Kidney (tissue), 14 donors: ENCODE results near the gene SPINK4. TPM values are rescaled to one million over a fixed set of nuclear protein-coding genes. Genes with fewer than 3 reads are reported as not detected.

Experiments
- DNase-seq, 5 donors: peaks; one replicate each; pipeline ENCODE4 v3.0.0-alpha.2; 2013 to 2020
- FAIRE-seq: peaks from 2 replicates; lab custom pipeline; 2012; peaks lifted over from hg19 to GRCh38; lab: Jason Lieb, UNC
- H3K27ac ChIP-seq, 2 donors: one replicate each; pipeline ENCODE4 v1.7.0; 2013; ENCODE audit warnings: low read depth in 2 of 2, low read length in 2 of 2, inconsistent platforms in 1 of 2
- H3K27me3 ChIP-seq: one replicate; pipeline ENCODE4 v1.7.1; 2013; ENCODE audit warnings: low read length, inconsistent platforms; ENCODE audit not compliant: control insufficient read depth, insufficient read depth
- H3K36me3 ChIP-seq, 3 donors: one replicate each; pipeline versions ENCODE4 v1.7.0 to v1.7.1; 2013; ENCODE audit warnings: low read length in 3 of 3, control low read depth in 1 of 3, inconsistent platforms in 1 of 3; ENCODE audit not compliant: insufficient read depth in 3 of 3, control insufficient read depth in 2 of 3
- H3K4me1 ChIP-seq, 3 donors: one replicate each; pipeline versions ENCODE4 v1.7.0 to v1.7.1; 2013; ENCODE audit warnings: low read length in 3 of 3, inconsistent platforms in 1 of 3, low read depth in 1 of 3; ENCODE audit not compliant: control insufficient read depth in 2 of 3, insufficient read depth in 2 of 3
- H3K4me3 ChIP-seq, 3 donors: one replicate each; pipeline versions ENCODE4 v1.7.0 to v1.8.1; 2013; ENCODE audit warnings: low read length in 3 of 3, control low read depth in 1 of 3, inconsistent platforms in 1 of 3
- H3K9ac ChIP-seq, 3 donors: one replicate each; pipeline versions ENCODE4 v1.7.0 to v1.7.1; 2013; ENCODE audit warnings: low read length in 3 of 3, control low read depth in 1 of 3, inconsistent platforms in 1 of 3
- H3K9me3 ChIP-seq, 3 donors: one replicate each; pipeline versions ENCODE4 v1.7.0 to v1.7.1; 2013; ENCODE audit warnings: low read length in 3 of 3, control low read depth in 1 of 3, inconsistent platforms in 1 of 3; ENCODE audit not compliant: control insufficient read depth in 2 of 3, insufficient read depth in 1 of 3
- intact Hi-C: fragments of 100-400 bp; cut with DNase I; formaldehyde crosslinking; loops from one replicate; pipeline ENCODE4 v1.11.1; 2022
- polyA plus RNA-seq: library from polyadenylated mRNA; stranded (reverse); fragments of 350-450 nt; fragmentation: Illumina TruSeq; extraction: RNeasy Lipid Tissue Mini Kit (QIAGEN cat#74804); gene quantifications from one replicate; pipeline ENCODE4 v1.2.3, GENCODE V29; 2014; ENCODE audit warnings: low read depth, low replicate concordance; ENCODE audit not compliant: insufficient read depth
- total RNA-seq: library from RNA; stranded (reverse); fragmentation: NEBNext Ultra II Directional; extraction: Animal tissue kit (Norgen Biotek cat#: 25700); gene quantifications from one replicate; pipeline ENCODE4 v1.2.1, GENCODE V29; 2021
- TF ChIP-seq, protein P1 (sequence below): IDR thresholded peaks from 3 replicates; pipeline ENCODE4 v1.5.1; 2012; ENCODE audit warnings: mild to moderate bottlenecking, moderate library complexity, borderline replicate concordance; ENCODE audit not compliant: insufficient read depth; ENCODE audit errors: extremely low read depth
- donor health status: control.
- donor health status: control.
- donor health status: control.
- donor health status: control.
- donor health status: control.
- donor health status: DM: yes; HTN: yes; CAD: no.
- donor health status: Normal renal cell carcinoma (clear cell type).

The SPINK4 gene
- total and polyA plus RNA-seq, 2 donors from 2014 or later, result not detected

DNA sequence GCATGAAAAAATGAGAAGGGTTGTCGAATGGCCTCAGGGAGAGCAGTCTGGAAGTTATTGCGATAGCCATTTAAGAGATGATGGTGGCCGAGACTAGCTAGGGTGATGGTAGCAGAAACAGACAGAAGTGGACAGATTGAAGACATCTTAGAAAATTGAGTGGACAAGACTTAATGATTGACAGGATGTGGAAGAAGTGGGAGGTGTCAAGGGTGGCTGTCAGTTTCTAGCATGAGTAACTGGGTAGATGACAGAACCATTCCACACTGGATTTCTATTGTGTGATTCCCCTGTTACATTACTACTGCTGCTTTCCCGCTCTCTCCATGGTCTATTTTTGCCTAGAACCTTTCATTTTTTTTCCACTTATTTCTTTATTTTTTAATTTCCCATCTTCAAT is 37.5 kb downstream of the SPINK4 start:
- intact Hi-C loops, result no loop called here
- Histone ChIP-seq H3K4me1 (no peaks in the 10 kb centered on the region), H3K27me3 (no peaks in the 10 kb centered on the region), H3K4me3 (no peak overlapping the region), H3K9ac (no peak overlapping the region), H3K27ac (no peak overlapping the region), H3K9me3 (no peaks in the 10 kb centered on the region), H3K36me3 (peaks cover 12 to 57% (median 41%) of the 10 kb centered on the region in 3 donors)
- TF ChIP-seq, protein P1, sequence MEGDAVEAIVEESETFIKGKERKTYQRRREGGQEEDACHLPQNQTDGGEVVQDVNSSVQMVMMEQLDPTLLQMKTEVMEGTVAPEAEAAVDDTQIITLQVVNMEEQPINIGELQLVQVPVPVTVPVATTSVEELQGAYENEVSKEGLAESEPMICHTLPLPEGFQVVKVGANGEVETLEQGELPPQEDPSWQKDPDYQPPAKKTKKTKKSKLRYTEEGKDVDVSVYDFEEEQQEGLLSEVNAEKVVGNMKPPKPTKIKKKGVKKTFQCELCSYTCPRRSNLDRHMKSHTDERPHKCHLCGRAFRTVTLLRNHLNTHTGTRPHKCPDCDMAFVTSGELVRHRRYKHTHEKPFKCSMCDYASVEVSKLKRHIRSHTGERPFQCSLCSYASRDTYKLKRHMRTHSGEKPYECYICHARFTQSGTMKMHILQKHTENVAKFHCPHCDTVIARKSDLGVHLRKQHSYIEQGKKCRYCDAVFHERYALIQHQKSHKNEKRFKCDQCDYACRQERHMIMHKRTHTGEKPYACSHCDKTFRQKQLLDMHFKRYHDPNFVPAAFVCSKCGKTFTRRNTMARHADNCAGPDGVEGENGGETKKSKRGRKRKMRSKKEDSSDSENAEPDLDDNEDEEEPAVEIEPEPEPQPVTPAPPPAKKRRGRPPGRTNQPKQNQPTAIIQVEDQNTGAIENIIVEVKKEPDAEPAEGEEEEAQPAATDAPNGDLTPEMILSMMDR, result no peak
- DNase-seq (no peak), FAIRE-seq (no peak)

DNA sequence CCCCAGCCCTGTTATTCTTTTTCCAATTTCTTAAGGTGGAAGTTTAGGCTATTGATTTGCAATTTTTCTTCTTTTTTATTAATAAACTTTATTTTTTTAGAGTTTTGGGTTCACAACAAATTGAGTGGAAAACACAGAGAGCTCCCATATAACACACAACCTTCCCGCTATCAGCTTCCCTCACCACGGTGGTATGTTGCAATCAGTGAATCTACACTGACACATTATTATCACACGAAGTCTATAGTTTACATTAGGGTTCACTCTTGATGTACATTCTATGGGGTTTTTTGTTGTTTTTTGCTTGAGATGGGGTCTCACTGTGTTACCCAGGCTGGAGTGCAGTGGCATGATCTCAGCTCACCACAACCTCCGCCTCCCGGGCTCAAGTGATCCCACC is 45.5 kb downstream of the SPINK4 start:
- Histone ChIP-seq H3K36me3 (peaks cover 0 to 15% (median 10%) of the 10 kb centered on the region in 3 donors), H3K27me3 (no peaks in the 10 kb centered on the region), H3K9me3 (no peaks in the 10 kb centered on the region), H3K9ac (no peak overlapping the region), H3K4me1 (no peaks in the 10 kb centered on the region), H3K4me3 (no peak overlapping the region), H3K27ac (no peak overlapping the region)
- TF ChIP-seq, protein P1, result no peak
- intact Hi-C loops, result no loop called here
- no peak for FAIRE-seq
- no peak for DNase-seq

DNA sequence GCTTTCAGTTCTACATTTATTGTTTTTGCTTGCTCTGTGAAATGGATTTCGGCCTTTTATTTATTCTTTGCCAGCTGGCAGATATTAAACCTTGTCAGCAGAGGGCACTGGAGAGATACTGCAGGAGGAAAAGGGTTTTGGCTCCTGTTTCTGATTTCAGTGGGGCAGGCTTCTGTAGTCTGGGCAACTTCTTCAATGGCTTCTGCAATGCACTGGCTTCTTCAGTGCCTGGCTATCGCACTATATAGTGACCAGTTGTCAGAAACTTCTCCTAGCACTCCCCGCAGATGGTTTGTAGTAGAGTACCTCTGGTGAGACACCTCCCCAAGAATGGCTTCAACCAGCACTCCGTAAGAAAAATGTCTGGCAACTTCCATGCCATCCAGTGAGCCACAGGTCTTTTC is 47.1 kb downstream of the SPINK4 start:
- Histone ChIP-seq H3K4me3 (no peak overlapping the region), H3K27ac (no peak overlapping the region), H3K9ac (no peak overlapping the region), H3K4me1 (peaks cover 0 to 11% (median 9%) of the 10 kb centered on the region in 3 donors), H3K36me3 (peaks cover 0 to 8% (median 5%) of the 10 kb centered on the region in 3 donors), H3K9me3 (no peaks in the 10 kb centered on the region), H3K27me3 (no peaks in the 10 kb centered on the region)
- FAIRE-seq, result peak; percentile 52
- TF ChIP-seq, protein P1, result peak; percentile 77
- intact Hi-C loops, result no loop called here
- DNase-seq, result peak in 4 of 5 donors; percentile 38 to 75 (median 52)

DNA sequence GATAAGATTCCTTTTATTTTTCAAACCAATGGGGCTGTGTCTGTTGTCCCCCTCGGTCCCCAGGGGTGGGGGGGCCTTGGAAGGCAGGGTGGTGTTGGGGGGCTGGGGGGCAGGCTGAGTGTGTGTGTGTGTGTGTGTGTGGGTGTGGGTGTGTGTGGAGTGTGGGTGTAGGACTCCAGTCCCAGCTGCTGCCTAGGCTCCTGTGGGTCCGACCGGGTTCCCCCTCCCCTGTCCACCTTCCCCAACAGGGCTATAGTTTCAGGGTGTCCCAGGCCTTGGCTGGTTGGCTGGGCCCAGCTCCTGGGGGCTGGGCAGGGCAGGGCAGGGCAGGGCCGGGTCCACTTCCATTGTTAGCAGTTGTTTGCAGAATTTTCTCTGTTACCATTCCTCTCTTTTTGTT is 48.3 kb downstream of the SPINK4 start:
- no peak for FAIRE-seq

More for the DNA sequence above, 48.3 kb downstream of the SPINK4 start:
- H3K4me1 ChIP-seq, result peaks cover 0 to 13% (median 12%) of the 10 kb centered on the region in 3 donors
- no peaks in the 10 kb centered on the region for H3K27me3 ChIP-seq
- no peak overlapping the region for H3K27ac ChIP-seq
- H3K9ac ChIP-seq, result no peak overlapping the region
- peak in 1 of 5 donors; percentile 43 for DNase-seq
- peaks cover 0 to 3% (median 0%) of the 10 kb centered on the region in 3 donors for H3K36me3 ChIP-seq
- no peaks in the 10 kb centered on the region for H3K9me3 ChIP-seq
- TF ChIP-seq, protein P1, result no peak
- H3K4me3 ChIP-seq, result no peak overlapping the region
- intact Hi-C loops, result no loop called here
